SU-DHL-6 (cell line): ENCODE data around the gene TXLNG.

Experiments used
- EZH2phosphoT487 ChIP-seq: fragments of 200-600 bp; sonication (generic), shearing (Covaris generic); conservative IDR thresholded peaks from 2 replicates; pipeline ENCODE4 v1.6.1; 2018; ENCODE audit warnings: mild to moderate bottlenecking, antibody characterized with exemption, low read length, moderate library complexity, mixed read lengths
- TF ChIP-seq, protein P1 (sequence below): fragments of 200-600 bp; sonication (generic); IDR thresholded peaks from one replicate; pipeline ENCODE4 v1.5.1; 2017; ENCODE audit warnings: antibody characterized with exemption, mild to moderate bottlenecking, low read length, moderate library complexity; ENCODE audit not compliant: insufficient read depth, poor library complexity, severe bottlenecking

DNA sequence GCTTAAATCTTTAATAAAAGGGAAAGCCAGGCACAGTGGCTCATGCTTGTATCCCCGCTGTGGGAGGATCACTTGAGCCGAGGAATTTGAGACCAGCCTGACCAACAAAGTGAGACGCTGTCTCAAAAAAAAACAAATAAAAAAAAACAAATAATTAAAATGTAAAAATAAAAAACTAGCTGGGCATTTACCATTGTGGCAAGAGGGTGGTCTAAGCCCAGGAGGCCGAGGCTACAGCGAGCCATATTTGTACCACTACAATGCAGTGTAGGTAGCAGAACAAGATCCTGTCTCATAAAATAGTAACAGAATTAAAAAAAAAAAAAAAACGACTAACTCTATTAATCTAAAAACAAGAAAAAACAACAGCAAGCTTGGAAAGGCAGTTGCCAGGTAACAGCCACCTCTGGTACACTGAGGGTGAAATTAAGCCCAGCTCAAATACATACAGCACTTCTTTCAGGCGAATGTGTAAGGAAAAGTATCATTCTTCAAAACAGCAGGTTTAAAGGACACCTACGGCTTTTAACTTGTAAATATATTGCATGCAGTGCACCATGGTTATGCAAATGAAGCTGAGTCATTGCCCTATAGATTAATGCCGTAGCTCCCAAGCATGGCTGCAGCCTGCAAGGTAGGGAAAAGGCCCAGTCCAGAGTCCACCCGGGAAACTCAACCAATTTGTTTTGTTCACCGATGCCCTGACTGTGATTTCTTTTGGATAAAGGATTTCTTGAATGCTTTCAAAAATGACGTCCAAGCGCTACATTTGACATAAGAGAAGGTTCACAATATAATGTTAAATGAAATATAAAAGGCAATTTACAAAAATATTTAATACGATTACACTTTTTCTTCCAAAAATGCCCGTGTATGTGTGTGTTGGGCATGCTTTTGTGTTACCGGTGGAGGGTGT lies 14.5 kb upstream of the TXLNG start:
- TF ChIP-seq, protein P1, sequence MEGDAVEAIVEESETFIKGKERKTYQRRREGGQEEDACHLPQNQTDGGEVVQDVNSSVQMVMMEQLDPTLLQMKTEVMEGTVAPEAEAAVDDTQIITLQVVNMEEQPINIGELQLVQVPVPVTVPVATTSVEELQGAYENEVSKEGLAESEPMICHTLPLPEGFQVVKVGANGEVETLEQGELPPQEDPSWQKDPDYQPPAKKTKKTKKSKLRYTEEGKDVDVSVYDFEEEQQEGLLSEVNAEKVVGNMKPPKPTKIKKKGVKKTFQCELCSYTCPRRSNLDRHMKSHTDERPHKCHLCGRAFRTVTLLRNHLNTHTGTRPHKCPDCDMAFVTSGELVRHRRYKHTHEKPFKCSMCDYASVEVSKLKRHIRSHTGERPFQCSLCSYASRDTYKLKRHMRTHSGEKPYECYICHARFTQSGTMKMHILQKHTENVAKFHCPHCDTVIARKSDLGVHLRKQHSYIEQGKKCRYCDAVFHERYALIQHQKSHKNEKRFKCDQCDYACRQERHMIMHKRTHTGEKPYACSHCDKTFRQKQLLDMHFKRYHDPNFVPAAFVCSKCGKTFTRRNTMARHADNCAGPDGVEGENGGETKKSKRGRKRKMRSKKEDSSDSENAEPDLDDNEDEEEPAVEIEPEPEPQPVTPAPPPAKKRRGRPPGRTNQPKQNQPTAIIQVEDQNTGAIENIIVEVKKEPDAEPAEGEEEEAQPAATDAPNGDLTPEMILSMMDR, result no peak
- TF ChIP-seq EZH2phosphoT487, result no peak
